Putamen (tissue), 1 donor: ENCODE data around the gene SCML1.
"Not testable (repeated sequence)": the region's sequence is repeated elsewhere in the genome, so short reads cannot be mapped to it uniquely, and the experiment has no call there.

Experiments
- DNase-seq: peaks from one replicate; pipeline ENCODE4 v3.0.0-alpha.2; 2016; ENCODE audit warnings: low spot score

Gene SCML1

DNA sequence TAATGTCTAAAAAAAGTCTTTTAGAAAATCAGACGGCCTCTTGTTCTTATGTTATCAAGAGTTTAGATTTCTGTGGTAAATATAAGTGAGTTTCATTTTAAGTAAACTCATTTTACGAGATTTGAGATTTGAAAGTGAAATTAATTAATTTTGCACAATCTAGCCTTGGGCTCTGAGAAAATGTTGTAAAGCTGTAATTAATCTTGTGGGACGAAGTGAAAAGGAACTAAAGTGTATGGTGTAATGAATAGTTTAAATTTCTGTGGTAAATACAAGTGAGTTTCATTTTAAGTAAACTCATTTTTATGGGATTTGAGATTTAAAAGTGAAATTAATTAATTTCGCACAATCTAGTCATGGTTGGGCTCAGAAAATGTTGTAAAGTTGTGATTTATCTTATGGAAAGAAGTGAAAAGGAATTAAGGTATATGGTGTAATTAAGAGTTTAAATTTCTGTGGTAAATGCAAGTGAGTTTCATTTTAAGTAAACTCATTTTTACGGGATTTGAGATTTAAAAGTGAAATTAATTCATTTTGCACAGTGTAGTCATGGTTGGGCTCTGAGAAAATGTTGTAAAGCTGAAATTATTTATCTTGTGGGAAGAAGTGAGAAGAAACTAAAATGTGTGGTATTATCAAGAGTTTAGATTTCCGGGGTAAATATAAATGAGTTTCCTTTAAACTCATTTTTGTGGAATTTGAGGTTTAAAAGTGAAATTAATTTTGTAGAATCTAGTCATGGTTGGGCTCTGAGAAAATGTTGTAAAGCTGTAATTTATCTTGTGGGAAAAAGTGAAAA, 1.6 kb downstream of the SCML1 start:
- no peak for DNase-seq

DNA sequence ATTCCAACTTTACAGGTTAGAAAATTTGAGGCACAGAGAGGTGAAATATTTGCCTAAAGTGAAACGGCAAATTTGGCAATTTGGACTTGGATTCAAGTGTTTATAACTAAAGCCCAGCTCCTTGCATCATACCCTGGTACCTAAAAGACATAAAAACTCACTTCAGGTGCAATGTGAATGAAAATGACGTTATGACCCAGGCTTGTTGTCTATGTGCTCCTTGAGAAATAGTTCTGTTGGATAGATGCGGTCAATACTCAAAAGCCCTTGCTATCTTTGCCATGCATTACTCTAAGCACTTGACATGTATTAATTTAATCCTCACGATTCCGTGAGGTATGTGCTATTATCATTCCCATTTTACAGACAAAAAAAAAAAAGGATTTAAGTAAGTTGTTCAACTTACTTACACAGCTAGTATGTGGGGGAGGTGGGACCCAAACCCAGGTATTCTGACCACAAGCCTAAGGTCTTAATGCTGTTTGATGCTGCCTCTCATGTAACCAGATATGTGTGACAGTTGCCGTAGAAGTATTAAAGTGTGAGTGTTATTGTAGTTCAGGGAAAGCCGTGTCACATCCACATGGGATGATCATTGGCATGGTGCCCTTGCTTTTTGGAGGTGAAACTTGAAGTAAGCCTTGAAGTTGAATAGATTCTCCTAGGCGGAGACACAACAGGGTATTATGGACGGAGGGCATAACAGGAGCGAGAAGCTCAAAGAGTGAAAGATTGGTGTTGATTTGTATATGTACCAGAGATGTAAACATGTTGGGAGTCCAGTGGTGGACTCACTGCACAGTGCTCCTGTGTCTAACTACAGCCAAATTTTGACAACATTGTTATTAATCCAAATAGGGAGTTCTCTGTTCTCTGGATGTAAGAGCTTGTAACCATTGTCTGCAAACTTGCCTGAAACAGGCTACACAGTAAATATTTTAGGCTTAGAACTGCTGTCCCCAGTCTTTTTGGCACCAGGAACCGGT, 3.1 kb downstream of the SCML1 start:
- DNase-seq, result no peak

- DNase-seq, result no peak
Observed at GRCh38 chrX:17741123-17741511, 3.8 kb downstream of the SCML1 start.

DNA sequence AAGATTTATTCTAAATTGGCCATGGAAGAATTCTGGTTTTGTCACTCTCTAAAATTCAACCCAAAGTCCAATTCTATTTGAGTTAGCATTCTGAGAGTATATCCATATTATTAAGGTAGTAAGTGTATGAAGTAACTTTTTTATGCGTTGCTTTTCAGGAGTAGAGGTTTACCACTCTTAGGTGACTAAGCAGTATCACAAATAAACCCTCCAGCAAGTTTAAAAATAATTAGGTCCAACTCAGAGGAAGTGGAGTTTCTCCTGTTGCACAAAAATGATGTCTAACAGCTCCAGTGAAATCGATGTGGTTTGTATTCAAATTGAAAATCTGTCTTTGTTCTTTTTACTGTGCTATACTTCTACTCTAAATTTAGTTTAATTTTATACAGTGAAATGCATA, 6.6 kb downstream of the SCML1 start:
- DNase-seq, result no peak

DNA sequence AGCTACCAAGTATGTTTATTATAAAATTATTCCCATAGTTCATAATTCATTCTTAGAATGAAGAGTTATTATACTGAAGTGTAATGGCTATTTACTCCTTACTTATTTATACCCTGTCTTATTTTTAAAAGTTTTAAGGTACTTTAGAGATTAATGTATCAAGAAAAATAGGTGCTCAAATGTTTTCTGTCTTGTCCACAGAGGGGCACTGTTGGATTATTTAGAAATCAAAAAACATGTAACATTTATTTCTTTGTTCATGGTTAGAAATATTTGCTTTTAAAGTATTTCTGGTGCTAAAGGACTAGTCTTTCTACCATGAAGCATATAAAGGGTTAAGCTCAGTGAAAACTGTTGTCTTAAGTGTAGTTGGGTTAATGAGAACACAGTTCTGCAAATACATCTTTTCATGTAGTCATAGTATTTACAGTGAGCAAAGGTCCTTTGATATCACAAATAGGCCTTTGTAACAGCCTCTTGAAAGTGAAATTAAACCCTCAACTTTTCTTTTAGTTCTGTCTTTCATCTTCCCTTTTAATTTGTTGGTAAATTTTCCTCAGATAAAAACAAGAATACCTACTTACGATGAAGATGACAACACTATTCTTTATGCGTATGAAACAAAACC, 7.7 kb downstream of the SCML1 start:
- no peak for DNase-seq

DNA sequence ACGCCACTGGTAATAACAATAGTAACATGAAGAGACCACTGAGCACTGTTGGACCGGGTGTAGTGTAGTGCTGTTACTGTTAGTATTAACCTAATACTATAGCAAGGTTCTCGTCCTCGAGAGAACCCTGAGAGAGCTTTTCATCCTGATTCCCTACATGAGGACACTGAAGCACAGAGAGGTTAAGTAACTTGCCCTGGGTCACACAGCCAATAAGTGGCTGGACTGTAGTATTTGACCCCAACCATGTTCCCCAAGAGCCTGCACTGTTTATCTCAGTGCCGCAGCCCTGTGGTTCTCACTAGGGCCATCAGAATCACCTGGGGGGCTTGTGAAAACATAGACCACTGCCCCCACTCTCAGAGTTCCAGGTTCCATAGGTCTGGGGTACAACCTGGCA, 10.4 kb downstream of the SCML1 start:
- DNase-seq, result no peak

DNA sequence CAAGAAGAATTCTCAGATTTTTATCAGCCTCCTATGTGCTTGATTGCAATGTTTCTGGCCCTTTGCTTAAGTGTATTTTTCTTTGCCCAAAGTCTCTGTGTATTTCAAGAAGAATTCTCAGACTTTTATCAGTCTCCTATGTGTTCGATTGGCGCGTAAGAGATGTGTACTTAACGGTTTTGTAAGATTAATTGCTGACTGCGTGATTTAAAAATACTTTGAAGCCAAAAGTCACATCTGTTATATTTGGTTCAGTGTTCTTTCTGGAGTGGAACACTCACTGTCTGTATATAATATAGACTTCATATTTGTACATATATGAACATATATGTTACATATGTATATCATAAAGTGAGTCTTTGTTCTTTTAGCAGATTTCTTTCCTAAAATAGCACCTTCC, 11.4 kb downstream of the SCML1 start:
- DNase-seq, result no peak

DNA sequence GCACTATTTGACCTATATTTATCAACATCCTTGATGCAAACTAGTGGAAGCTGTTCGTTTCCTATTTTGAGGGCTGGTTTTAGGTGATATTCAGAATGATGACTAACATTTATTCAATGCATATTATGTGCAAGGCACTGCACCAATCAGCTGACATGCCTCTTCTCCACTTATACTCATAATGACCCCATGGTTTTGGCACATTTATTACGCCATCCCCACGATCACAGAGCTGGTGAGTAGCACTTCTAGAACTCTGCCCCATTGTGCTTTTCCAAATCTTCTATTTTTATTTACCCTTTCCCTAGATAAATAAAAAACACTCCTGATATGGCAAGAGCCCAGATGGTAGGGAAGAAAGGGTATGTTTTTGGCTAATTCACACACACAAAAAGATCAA, 13.1 kb downstream of the SCML1 start:
- DNase-seq, result no peak

GRCh38 chrX:17758382-17758781, 21.1 kb downstream of the SCML1 start:
- no peak for DNase-seq

GRCh38 chrX:17759990-17760389, 22.7 kb downstream of the SCML1 start:
- DNase-seq, result no peak

DNA sequence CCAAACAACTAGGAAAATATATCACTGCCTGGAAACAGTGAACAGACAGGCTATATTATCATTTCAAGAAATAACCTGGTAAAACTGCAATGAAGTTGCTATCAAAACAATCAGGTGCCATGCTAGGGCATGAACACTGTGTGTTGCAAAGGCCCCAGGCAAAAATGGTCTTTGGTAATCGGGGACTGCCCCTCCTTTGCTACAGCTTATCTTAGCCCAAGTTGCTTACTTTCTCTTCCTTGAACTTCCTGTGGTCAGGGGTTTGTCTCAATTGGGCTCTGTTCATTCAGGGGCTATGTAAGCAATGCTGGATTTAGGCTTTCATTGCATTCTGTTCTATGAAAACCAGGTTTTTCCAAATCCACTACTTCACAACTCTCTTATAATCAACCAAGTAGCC, 30.4 kb downstream of the SCML1 start:
- DNase-seq, result no peak

DNA sequence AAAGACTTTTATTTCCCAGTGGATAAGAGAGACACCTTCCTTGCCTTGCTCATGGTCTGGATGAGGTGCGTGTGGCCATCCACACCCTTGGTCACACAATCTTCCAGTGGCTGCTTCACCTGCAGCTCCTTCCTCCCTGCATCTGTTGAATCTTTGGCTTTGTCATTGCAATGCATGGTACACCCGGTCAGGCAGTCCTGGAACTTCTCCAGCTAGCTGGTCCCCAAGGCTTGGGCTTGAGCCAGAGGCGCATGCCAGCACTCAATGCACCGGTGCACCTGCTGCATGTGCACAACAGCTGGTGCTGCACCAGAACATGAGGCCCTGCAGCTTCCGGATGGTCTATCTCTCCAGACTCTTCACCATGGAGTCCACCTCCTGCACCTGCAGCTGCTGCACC, 31.7 kb downstream of the SCML1 start:
- DNase-seq, result no peak

DNA sequence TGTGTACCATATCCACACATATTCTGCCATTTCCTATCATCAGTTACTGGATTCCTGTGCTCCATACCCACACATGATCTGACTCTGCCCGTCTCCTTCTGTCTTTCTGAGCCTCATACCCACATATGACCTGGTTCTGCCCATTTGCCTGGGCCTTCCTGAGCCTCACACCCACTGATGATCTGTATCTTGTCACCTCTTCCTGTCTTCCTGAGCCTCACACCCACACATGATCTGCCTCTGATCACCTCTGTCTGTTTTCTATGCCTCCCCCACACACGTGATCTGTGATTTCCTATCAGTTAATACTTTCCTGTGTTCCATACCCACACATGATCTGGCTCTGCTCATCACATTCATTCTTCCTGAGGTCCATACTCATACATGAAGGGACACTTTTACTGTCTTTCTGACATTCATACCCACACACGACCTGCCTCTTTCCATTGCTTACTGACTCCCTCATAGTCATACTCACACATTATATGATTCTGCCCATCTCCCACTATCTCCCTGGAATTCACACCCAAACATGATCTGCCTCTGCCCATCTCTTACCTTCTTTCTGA, 32.5 kb downstream of the SCML1 start:
- DNase-seq, result no peak

GRCh38 chrX:17773221-17773876, 36.1 kb downstream of the SCML1 start:
- no peak for DNase-seq

GRCh38 chrX:17774053-17774452, 36.8 kb downstream of the SCML1 start:
- no peak for DNase-seq

DNA sequence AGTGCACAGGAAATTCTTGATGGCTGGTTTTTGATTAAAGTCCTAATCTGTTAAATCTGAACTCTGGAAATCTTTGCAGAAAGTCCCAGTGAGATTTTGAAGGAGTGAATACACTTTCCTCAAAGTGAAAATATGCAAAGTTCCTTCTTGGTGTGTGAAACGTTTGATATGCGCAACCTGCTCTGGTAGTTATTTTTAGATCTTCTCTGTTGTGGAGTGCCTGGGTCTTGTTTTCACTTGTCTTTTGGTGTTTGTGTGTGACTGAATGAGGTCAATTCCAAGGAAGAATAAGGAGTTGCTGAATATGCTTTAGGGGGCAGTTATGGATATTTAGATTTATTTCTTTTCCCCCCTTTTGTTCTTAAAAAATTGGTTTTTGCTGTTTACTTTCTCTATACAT, 41.7 kb downstream of the SCML1 start:
- no peak for DNase-seq

DNA sequence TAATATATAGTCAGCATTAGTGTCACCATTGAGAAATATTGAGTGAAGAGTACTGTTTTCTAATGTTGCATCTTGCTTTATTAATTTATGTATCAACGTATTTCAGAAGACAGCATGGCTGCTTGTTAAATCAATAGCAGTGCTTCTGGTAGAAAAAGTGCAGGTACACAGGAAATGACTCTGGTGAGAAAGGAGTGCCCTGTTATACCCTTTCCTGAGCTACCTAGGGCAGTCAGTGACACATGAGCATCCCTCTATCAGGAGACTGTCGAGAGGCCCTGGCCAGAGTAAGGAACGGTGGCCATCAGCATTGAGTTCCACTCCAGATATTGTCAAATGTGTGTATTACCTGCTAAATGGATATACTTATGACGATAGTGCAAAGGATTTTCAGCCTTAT, 42.1 kb downstream of the SCML1 start:
- DNase-seq, result no peak

DNA sequence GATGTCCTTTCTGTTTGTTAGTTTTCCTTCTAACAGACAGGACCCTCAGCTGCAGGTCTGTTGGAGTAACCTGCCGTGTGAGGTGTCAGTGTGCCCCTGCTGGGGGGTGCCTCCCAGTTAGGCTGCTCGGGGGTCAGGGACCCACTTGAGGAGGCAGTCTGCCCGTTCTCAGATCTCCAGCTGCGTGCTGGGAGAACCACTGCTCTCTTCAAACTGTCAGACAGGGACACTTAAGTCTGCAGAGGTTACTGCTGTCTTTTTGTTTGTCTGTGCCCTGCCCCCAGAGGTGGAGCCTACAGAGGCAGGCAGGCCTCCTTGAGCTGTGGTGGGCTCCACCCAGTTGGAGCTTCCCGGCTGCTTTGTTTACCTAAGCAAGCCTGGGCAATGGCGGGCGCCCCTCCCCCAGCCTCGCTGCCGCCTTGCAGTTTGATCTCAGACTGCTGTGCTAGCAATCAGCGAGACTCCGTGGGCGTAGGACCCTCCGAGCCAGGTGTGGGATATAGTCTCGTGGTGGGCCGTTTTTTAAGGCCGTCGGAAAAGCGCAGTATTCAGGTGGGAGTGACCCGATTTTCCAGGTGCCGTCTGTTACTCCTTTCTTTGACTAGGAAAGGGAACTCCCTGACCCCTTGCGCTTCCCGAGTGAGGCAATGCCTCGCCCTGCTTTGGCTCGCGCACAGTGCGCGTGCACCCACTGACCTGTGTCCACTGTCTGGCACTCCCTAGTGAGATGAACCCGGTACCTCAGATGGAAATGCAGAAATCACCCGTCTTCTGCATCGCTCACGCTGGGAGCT, 49.5 kb downstream of the SCML1 start:
- not testable (repeated sequence) for DNase-seq

DNA sequence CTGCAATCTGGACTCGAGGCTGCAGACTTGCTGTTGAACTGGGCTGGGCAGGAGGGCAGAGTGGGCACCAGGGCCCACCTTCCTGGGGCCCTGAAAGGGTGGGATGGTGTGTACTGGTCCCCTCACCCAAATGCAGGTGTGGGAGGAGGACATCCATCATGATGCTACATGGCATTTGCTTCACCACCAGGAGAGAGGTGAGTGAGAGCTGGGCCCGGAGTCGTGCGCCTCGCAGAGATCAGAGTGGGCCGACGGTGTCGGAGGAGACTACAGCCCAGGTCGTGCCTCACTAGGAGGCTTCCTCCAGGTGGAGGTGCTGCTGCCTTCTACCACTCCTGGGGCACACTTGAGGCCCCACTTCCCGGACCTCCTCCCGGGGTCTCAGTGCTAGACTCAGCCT, 50.3 kb downstream of the SCML1 start:
- DNase-seq, result no peak

GRCh38 chrX:17788439-17788838, 51.1 kb downstream of the SCML1 start:
- no peak for DNase-seq

GRCh38 chrX:17788956-17789562, 51.8 kb downstream of the SCML1 start:
- DNase-seq, result no peak
